Measurements from ENCODE around the gene ABHD17C. TPM values are rescaled to one million over a fixed set of nuclear protein-coding genes. Genes with fewer than 3 reads are reported as not detected.

ABHD17C gene
- total RNA-seq, 1 donor from 2014 or later, result 5.9 TPM

DNA sequence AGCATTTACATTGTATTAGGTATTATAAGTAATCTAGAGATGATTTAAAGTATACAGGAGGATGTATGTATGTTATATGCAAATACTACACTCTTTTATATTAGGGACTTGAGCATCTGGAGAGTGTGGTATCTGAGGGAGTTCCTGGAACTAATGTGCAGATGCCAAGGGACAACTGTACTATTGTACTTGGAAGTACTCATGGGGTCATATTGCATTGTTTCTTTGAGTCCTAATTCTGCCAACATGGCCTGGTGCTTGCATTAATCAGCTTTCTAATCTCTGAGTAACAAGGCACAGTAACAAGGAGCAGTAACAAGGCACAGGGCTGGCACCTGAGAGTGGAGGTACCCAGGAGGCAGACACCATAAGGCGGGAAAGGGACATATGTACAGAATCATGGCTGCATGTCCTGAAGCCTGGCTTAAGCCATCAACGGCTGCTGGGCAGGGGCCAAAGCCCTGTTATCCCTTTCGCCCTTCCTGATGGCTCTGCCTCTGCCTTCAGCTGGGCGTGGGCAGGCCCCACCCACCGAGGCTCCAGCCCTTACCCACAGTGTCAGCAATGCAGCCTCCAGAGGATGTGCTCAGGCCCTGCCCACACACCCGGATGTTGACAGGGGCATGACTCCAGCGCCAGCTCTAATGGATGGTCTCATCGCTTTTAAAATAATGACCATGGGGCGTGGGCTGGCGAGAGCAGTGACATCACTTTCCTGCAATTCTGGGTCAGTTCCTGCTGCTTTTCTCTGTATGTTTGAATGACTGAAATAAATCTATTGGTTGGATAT lies 107.0 kb downstream of the ABHD17C start:
- H3K27me3 ChIP-seq (ENCODE audit: low read depth), result no peaks in the 10 kb centered on the region
- TF ChIP-seq, protein P1, sequence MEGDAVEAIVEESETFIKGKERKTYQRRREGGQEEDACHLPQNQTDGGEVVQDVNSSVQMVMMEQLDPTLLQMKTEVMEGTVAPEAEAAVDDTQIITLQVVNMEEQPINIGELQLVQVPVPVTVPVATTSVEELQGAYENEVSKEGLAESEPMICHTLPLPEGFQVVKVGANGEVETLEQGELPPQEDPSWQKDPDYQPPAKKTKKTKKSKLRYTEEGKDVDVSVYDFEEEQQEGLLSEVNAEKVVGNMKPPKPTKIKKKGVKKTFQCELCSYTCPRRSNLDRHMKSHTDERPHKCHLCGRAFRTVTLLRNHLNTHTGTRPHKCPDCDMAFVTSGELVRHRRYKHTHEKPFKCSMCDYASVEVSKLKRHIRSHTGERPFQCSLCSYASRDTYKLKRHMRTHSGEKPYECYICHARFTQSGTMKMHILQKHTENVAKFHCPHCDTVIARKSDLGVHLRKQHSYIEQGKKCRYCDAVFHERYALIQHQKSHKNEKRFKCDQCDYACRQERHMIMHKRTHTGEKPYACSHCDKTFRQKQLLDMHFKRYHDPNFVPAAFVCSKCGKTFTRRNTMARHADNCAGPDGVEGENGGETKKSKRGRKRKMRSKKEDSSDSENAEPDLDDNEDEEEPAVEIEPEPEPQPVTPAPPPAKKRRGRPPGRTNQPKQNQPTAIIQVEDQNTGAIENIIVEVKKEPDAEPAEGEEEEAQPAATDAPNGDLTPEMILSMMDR (IDR thresholded peaks at IDR 0.05; ENCODE audit: borderline replicate concordance), result no peak
- no peak for DNase-seq
- H3K27ac ChIP-seq (replicated peaks), result peak overlapping the region; percentile 43
- no peaks in the 10 kb centered on the region for H3K9me3 ChIP-seq (replicated peaks)
- H3K4me3 ChIP-seq, result no peak overlapping the region
- no peaks in the 10 kb centered on the region for H3K36me3 ChIP-seq
- no peaks in the 10 kb centered on the region for H3K4me1 ChIP-seq
- intact Hi-C loops (cut with micrococcal nuclease), result no loop called here

DNA sequence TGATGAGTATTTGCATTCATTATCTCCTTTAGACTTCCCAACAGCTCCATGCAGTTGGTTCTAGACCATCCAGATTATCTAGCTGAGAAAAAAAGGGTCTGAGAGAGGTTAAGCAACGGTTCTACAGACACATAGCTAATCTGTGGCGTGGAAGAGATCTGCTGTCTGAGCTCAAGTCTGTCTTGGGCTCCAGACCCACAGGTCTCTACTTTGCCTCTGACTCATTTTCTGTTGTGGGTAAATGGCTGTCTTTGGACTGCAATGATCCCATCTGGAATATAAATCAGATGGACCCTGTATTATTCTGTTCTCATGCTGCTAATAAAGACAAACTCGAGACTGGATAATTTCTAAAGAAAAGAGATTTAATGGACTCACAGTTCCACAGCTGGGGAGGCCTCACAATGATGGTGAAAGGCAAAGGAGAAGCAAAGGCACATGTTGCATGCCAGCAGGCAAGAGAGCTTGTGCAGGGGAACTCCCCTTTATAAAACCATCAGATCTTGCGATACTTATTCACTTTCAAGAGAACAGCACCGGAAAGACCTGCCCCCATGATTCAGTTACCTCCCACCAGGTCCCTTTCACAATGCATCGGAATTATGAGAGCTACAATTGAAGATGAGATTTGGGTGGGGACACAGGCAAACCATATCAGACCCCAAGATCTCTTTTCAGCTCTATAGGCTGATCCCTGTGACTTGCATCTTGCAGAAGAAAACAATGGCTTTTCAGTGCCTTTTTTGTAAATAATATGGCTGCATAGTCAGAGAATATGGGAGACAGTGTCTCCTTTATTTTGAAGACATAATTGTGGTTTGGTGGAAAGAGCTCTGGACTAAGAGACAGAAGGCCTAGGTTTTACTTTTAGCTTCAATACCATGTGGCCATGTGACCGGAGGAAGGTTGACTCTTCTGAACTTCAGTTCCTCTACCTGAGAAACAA lies 108.7 kb downstream of the ABHD17C start:
- Histone ChIP-seq H3K27me3 (ENCODE audit: low read depth) (no peaks in the 10 kb centered on the region), H3K9me3 (replicated peaks) (no peaks in the 10 kb centered on the region), H3K27ac (replicated peaks) (no peak overlapping the region), H3K36me3 (no peaks in the 10 kb centered on the region), H3K4me1 (no peaks in the 10 kb centered on the region), H3K4me3 (no peak overlapping the region)
- no peak for DNase-seq
- TF ChIP-seq, protein P1 (IDR thresholded peaks at IDR 0.05; ENCODE audit: borderline replicate concordance), result no peak
- intact Hi-C loops (cut with micrococcal nuclease), result no loop called here

DNA sequence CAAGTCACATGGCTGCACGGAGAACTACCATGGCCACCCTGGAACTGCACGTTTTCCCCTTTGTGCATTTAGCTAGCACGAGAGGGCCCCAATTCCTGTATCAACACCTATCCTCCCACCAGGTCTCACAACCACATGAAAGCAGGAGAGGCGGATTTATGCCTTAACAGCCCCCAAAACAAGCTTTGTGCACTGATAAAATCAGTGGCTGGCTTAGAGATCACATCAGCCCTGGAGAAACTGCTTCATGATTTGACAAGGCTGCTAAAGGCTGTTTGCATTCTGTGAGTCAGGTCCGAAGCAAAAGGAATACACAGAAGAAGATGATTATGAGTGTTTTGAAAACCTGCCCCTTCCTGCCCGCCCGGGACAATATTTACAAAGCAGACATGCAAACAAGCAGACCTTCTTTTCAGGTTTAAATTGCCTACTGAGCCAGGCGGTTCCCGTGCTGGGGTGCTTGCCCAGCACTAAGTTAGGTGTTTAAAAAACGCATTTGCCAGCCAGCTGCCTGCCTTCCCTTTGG lies 109.9 kb downstream of the ABHD17C start:
- TF ChIP-seq, protein P1 (IDR thresholded peaks at IDR 0.05; ENCODE audit: borderline replicate concordance), result no peak
- Histone ChIP-seq H3K36me3 (no peaks in the 10 kb centered on the region), H3K27me3 (ENCODE audit: low read depth) (no peaks in the 10 kb centered on the region), H3K27ac (replicated peaks) (no peak overlapping the region), H3K4me1 (no peaks in the 10 kb centered on the region), H3K9me3 (replicated peaks) (no peaks in the 10 kb centered on the region), H3K4me3 (no peak overlapping the region)
- intact Hi-C loops (cut with micrococcal nuclease), result no loop called here
- DNase-seq, result no peak

Other genes with a start within 250 kb of the ABHD17C start
- gene CEMIP, start 84.1 kb downstream of the ABHD17C start, total RNA-seq, result 0.44 TPM